Psoas muscle (tissue), 8 donors: ENCODE results near the gene PHIP. TPM values are rescaled to one million over a fixed set of nuclear protein-coding genes. Genes with fewer than 3 reads are reported as not detected.

Experiments used
- ATAC-seq, 4 donors: fragments of 200-7000 bp; cut with Tn5 transposase; one replicate each; pipeline ENCODE4 v1.9.1; 2020; ENCODE audit warnings: moderate library complexity in 3 of 4, mild to moderate bottlenecking in 2 of 4
- DNase-seq, 2 donors: peaks; one replicate each; pipeline ENCODE4 v3.0.0-alpha.2; 2020
- H3K27ac ChIP-seq: fragments of 200-600 bp; one replicate; pipeline ENCODE4 v1.8.0; 2022
- H3K27me3 ChIP-seq, 3 donors: fragments of 200-600 bp in 1 of 3; one replicate each; pipeline versions ENCODE4 v1.6.1 to v1.8.0; 2013 to 2022; ENCODE audit warnings: low read length in 2 of 3, mild to moderate bottlenecking in 2 of 3, moderate library complexity in 1 of 3; ENCODE audit not compliant: insufficient read depth in 3 of 3
- H3K36me3 ChIP-seq, 2 donors: fragments of 200-600 bp in 1 of 2; one replicate each; pipeline versions ENCODE4 v1.6.1 to v1.8.0; 2013 to 2022; ENCODE audit warnings: low read depth in 1 of 2, mild to moderate bottlenecking in 1 of 2, moderate library complexity in 1 of 2; ENCODE audit not compliant: insufficient read depth in 1 of 2
- H3K4me1 ChIP-seq: fragments of 200-600 bp; one replicate; pipeline ENCODE4 v1.8.0; 2022
- H3K4me3 ChIP-seq: fragments of 200-600 bp; one replicate; pipeline ENCODE4 v1.8.0; 2022; ENCODE audit warnings: mild to moderate bottlenecking
- H3K9me3 ChIP-seq: fragments of 200-600 bp; one replicate; pipeline ENCODE4 v1.8.0; 2022
- CTCF ChIP-seq: fragments of 200-600 bp; IDR thresholded peaks from one replicate; pipeline ENCODE4 v1.8.0; 2022; ENCODE audit warnings: antibody characterized with exemption
- WGBS, 3 donors: extraction: QIAGEN DNeasy Blood & Tissue Kit; methylation state at CpG; one replicate each; pipeline versions ENCODE4 v1.1.6 to v1.1.7; 2013; 5-methylcytosine and 5-hydroxymethylcytosine counted together
- intact Hi-C, 2 donors: fragments of 100-400 bp; cut with DNase I; formaldehyde crosslinking; loops; one replicate each; pipeline versions ENCODE4 v1.11.0 to v1.14.2; 2022
- polyA plus RNA-seq, 3 donors: library from polyadenylated mRNA; stranded (reverse); fragments of 200-250 nt; gene quantifications; one replicate each; pipeline ENCODE4 v1.2.3, GENCODE V29; 2013
- total RNA-seq, 4 donors: library from RNA; stranded (reverse); fragmentation: NEBNext Ultra II Directional in 2 of 4; extraction: Animal tissue kit (Norgen Biotek cat#: 25700) in 2 of 4; gene quantifications; one replicate each; pipeline versions ENCODE4 v1.2.1 to v1.2.4, GENCODE V29; 2021 to 2023
- donor health status: healthy with polysubstance abuse.
- donor health status: DM: no; HTN: no; CAD: no; lungs with moderate emphysema.
- donor health status: Bipolar disorder and iron deficiency.
- donor health status: healthy.
- donor health status: DM: yes; HTN: yes; CAD: no.
- donor health status: DM: no; HTN: no; CAD: no.
- donor health status: DM: no; HTN: no; CAD: no.
- donor health status: DM: yes; HTN: yes; CAD: no.

PHIP gene
- total and polyA plus RNA-seq, 7 donors, result 3.1 to 15.3 (median 12.1) TPM

- intact Hi-C loops, result no loop called here
- TF ChIP-seq CTCF, result no peak
These were observed 32.1 kb downstream of the PHIP start for GRCh38 chr6:79045966-79046365.

GRCh38 chr6:79042799-79043126 is 35.3 kb downstream of the PHIP start:
- ATAC-seq (no peak), DNase-seq (no peak)
- TF ChIP-seq CTCF, result no peak
- H3K27ac ChIP-seq, result no peak overlapping the region
- H3K36me3 ChIP-seq, result peaks cover 0 to 27% of the 10 kb centered on the region in 2 donors
- H3K27me3 ChIP-seq, result no peaks in the 10 kb centered on the region
- H3K4me3 ChIP-seq, result no peak overlapping the region
- WGBS, 3 donors, result 67 to 72% (median 70%) methylated on average over 5 of the region's 5 CpGs
- no peaks in the 10 kb centered on the region for H3K4me1 ChIP-seq
- no peaks in the 10 kb centered on the region for H3K9me3 ChIP-seq
- intact Hi-C loops, result no loop called here

More at GRCh38 chr6:79045966-79046365, 32.1 kb downstream of the PHIP start:
- H3K27me3 ChIP-seq, result no peaks in the 10 kb centered on the region
- H3K4me3 ChIP-seq, result no peak overlapping the region
- no peak overlapping the region for H3K27ac ChIP-seq
- DNase-seq (no peak), ATAC-seq (no peak)
- peaks cover 0 to 37% of the 10 kb centered on the region in 2 donors for H3K36me3 ChIP-seq
- 82 to 92% (median 86%) methylated on average over 2 of the region's 2 CpGs for WGBS, 3 donors
- no peaks in the 10 kb centered on the region for H3K4me1 ChIP-seq
- H3K9me3 ChIP-seq, result no peaks in the 10 kb centered on the region

- no peak for TF ChIP-seq CTCF
- Histone ChIP-seq H3K4me1 (no peaks in the 10 kb centered on the region), H3K27ac (no peak overlapping the region), H3K9me3 (no peaks in the 10 kb centered on the region), H3K4me3 (no peak overlapping the region), H3K27me3 (no peaks in the 10 kb centered on the region), H3K36me3 (peaks cover 0 to 32% of the 10 kb centered on the region in 2 donors)
- DNase-seq, result no peak
- 66 to 78% (median 69%) methylated on average over 1 of the region's 1 CpG for WGBS, 3 donors
- no peak for ATAC-seq
- intact Hi-C loops, result no loop called here
These were observed 35.8 kb downstream of the PHIP start for GRCh38 chr6:79042088-79042798.

GRCh38 chr6:79040083-79040482 is 38.0 kb downstream of the PHIP start:
- Histone ChIP-seq H3K9me3 (no peaks in the 10 kb centered on the region), H3K27me3 (no peaks in the 10 kb centered on the region), H3K4me3 (no peak overlapping the region), H3K4me1 (no peaks in the 10 kb centered on the region), H3K27ac (no peak overlapping the region), H3K36me3 (peaks cover 0 to 32% of the 10 kb centered on the region in 2 donors)
- DNase-seq (no peak), ATAC-seq (no peak)
- TF ChIP-seq CTCF, result no peak
- intact Hi-C loops, result no loop called here

GRCh38 chr6:79038061-79038460 is 40.0 kb downstream of the PHIP start:
- Histone ChIP-seq H3K9me3 (no peaks in the 10 kb centered on the region), H3K4me3 (no peak overlapping the region), H3K4me1 (no peaks in the 10 kb centered on the region), H3K27ac (no peak overlapping the region), H3K27me3 (no peaks in the 10 kb centered on the region), H3K36me3 (peaks cover 0 to 32% of the 10 kb centered on the region in 2 donors)
- intact Hi-C loops, result no loop called here
- DNase-seq, result no peak
- no peak for TF ChIP-seq CTCF
- no peak for ATAC-seq
